H54 (cell line): Measurements from ENCODE around the gene WDR38.
"Not testable (repeated sequence)": the region's sequence is repeated elsewhere in the genome, so short reads cannot be mapped to it uniquely, and the experiment has no call there.

Source experiments
- DNase-seq: peaks from one replicate; pipeline ENCODE4 v3.0.0; 2011; ENCODE audit warnings: low spot score, mixed read lengths; ENCODE audit not compliant: insufficient read length
- FAIRE-seq: peaks from 3 replicates; lab custom pipeline; 2011; peaks lifted over from hg19 to GRCh38; lab: Jason Lieb, UNC
- POLR2A ChIP-seq: IDR thresholded peaks from 2 replicates; pipeline ENCODE4 v1.6.1; 2011; ENCODE audit warnings: low read depth, mild to moderate bottlenecking, low read length

The WDR38 gene

DNA sequence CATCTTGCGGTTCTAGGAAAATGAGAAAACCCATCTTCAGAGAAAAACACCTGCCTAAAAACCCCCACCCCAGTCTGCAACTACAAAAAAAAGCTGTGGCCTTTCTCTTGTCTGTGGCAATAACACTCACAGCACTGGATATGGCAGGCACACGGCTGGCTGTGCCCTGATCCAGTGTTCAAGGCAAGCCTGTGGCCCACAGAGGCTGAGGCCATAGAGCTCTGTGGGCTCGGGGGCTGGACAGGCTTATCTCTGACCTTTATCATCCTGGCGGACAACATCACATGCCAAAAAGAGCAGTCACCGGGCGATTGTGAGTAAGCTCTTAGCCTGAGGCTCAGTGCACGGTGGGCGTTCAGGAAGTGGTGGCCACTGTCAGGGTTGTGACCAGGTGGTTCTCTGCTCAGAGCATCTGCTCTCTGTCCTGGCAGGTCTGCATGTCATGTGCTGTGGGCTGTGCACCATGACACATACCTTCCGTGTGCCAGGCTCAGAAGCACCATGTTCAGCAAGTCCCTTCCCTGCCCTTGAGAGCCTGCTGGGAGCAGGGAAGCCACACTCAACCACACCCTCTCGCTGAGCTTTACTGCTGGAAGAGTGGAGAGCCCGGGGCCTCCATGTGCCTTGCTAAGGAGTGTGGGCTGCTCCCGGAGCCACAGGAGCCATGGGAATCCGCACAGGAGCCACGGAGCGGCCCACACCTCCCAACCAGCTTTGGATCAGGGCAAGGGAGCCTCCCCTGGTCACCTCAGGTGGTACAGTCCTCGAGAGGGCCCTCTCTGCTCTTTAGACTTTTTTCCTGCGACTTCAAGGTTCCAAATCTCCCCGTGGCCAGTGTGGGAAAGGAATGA is 34.6 kb upstream of the WDR38 start:
- FAIRE-seq (peak; percentile 93), DNase-seq (peak; percentile 72)
- 0 out of 2 replicates have a peak, but pooled peaks have one; percentile 4 for TF ChIP-seq POLR2A

DNA sequence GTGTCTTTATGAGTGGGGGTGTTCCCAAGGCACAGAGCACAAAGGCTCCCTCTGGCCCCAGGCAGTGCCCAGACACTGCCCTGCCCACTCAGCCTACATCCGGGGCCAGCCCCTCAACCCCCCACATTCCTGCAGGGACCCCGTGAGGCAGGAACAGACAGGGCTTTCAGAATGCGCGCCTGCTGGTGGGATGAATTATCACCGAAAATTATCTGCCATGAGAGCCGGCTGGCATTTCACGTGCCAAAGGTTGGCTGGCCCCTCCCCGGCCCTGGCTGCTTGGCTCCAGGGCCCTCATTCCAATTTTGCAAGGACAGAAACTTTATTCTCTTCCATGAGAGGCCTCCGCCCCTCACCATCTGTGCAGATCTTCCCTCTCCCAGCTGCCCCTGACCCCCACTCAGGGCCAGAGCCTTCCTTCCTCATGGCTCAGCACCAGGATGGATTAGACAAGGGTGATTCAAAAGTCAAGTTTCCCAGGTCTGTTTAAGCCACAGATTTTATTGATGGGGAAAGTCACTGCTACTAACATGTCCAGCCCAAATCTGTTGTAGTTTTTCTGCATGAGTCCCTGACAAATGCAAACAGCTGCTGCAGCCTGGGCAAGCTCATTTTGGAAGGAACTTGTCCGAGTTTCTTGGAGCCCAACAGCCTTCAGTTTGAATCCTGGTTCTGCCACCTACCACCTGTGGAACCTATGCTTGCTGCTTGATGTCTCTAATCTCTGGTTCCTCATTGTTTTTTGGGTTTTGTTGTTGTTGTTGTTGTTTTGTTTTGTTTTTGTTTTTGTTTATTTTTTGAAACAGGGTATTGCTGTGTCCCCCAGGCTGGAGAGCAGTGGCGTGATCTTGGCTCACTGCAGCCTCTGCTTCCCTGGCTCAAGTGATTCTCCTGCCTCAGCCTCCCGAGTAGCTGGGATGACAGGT is 32.3 kb upstream of the WDR38 start:
- no peak for TF ChIP-seq POLR2A
- no peak for FAIRE-seq
- no peak for DNase-seq

DNA sequence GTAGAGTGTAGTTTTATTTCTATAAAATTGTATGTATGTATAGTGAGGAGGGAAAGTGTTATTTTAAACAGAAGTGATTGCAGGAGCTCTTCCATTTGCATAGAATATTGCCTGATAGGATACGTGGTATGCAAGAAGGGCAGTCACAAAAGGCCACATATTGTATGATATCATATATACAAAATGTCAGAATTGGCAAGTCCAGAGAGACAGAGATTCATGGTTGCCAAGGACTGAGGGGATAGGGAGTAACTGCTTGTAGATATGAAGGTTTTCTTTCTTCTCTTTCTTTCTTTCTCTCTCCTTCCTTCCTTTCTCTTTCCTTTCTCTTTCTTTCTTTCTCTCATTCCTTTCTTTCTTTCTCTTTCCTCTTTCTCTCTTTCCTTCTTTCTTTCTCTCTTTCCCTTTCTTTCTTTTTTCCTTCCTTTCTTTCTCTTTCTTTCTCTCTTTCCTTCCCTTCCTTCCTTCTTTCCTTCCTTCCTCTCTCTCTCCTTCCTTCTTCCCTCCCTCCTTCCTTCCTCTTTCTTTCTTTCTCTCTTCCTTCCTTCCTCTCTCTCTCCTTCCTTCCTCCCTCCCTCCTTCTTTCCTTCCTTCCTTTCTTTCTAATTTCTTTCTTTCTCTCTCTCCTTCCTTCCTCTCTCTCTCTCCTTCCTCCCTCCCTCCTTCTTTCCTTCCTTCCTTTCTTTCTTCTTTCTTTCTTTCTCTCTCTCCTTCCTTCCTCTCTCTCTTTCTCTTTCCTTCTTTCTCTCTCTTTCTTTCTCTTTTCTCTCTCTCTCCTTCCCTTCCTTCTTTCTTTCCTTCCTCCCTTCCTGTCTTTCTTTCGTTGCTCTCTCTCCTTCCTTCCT is 24.5 kb upstream of the WDR38 start:
- DNase-seq (no peak), FAIRE-seq (no peak)
- TF ChIP-seq POLR2A, result no peak

DNA sequence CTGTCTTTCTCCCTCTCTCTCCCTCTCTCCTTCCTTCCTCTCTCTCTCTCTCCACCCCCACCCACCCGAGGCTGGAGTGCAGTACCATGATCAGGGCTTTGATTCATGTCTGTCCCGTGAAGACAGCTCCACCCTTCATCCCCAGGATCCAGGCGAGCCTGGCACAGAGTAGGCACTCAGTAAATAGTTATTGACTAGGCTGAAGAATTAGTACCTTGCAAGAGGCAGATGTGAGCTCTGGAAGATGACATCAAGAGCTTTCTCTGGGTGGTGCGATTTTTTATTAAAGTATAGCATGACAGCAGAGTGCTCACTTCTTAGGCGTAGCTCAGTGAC is 24.0 kb upstream of the WDR38 start:
- FAIRE-seq (no peak), DNase-seq (no peak)
- TF ChIP-seq POLR2A, result no peak

DNA sequence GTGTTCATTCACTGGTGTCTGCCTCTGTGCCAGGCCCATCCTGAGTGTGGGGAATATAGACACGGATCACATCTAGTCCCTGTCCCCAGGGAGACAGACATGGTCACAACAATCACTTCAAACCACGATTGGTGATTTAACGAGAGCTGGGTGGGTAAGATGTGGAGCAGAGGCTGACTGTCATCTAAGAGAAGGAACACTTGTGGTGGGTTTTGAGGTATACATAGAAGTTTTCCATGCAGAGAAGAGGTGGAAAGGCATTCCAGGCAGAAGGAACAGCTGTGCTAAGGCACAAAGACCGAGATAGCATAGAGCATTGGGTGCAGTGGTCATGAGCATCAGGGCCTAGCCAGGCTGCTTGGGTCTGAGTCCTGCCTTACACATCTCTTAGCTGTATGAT is 22.7 kb upstream of the WDR38 start:
- TF ChIP-seq POLR2A, result no peak
- DNase-seq (no peak), FAIRE-seq (no peak)

DNA sequence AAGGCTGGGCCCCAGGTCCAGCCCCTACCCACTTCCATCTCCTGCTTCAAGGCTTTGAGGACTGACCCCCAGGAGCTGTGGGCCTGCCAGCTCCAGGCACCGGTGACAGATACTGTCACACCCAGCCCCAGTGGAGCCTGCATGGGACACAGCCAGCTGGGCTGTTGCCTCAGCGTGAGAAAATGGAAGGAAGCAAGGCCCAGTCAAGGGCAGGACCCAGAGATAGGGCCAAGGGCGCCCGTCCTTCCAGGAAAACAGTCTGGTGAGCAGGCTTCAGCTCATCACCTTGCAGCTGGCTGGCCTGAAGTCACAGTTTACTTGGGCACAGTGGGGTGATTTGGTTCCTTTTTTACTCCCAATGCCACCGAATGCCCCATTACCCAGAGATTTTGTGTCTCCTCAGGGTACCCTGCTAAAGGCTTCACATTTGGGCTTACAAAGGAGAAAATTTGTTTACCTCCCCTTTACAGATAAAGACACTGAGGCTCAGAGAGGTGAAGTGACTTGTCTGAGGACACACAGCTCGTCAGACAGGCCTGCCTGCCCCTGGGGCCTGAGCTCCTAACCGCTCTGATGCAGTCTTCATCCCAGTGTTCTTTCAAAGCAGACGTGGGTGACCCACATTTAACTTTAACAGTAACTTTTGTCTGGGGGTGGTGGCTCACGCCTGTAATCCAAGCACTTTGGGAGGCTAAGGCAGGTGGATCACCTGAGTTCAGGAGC is 21.5 kb upstream of the WDR38 start:
- no peak for TF ChIP-seq POLR2A
- FAIRE-seq, result no peak
- no peak for DNase-seq

DNA sequence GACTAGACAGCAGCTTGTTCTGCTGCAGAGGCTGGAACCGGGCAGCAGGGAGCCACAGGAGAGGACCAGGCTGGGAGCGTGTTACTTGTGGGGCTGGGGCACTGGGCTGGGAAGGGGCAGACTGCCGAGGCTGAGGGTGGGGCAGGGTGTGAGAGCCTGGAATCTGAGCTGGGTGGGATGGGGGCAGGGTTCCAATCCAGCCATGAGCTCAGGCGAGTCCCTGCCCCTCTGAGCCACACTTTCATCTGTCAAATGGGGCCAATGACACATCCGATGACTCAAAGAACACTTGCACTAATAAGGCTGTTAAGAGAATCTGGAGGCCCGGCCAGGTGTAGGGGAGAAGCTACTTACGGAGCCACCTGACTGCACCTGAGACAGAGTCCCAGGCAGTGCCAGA is 18.7 kb upstream of the WDR38 start:
- no peak for TF ChIP-seq POLR2A
- peak; percentile 87 for DNase-seq
- FAIRE-seq, result peak; percentile 33

DNA sequence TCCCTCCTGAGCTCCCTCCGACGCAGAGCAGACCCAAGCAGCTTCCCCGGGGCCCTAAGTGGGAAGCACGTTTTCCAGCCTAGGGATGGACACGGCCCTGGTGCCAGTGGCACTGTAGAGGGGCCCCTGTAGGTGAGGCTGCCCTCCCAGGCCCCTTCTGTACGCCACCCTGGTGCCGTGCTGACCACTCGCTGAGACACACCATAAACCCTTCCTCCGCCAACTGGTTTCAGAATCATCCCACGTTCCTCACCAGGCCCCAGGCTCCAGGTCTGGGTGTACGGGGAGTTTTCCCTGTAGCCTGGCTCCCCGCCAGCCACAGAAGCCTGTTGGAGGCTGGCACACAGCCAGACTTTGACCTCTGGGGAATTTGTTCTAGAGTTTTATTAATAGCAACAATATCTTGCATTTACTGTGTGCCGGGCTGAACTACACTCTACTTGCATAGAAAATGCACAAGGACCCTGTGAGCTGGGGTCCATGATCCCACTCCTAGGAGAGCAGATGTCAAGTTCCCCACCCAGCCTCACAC is 18.2 kb upstream of the WDR38 start:
- FAIRE-seq, result no peak
- TF ChIP-seq POLR2A, result no peak
- DNase-seq, result peak; percentile 95

DNA sequence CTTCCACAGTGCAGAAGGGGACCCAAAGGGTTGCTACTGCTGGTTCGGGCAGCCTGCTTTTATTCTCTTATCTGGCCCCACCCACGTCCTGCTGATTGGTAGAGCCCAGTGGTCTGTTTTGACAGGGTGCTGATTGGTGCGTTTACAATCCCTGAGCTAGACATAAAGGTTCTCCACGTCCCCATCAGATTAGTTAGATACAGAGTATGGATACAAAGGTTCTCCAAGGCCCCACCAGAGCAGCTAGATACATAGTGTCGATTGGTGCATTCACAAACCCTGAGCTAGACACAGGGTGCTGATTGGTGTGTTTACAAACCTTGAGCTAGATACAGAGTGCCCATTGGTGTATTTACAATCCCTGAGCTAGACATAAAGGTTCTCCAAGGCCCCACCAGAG is 15.1 kb upstream of the WDR38 start:
- FAIRE-seq, DNase-seq: not testable (repeated sequence)

DNA sequence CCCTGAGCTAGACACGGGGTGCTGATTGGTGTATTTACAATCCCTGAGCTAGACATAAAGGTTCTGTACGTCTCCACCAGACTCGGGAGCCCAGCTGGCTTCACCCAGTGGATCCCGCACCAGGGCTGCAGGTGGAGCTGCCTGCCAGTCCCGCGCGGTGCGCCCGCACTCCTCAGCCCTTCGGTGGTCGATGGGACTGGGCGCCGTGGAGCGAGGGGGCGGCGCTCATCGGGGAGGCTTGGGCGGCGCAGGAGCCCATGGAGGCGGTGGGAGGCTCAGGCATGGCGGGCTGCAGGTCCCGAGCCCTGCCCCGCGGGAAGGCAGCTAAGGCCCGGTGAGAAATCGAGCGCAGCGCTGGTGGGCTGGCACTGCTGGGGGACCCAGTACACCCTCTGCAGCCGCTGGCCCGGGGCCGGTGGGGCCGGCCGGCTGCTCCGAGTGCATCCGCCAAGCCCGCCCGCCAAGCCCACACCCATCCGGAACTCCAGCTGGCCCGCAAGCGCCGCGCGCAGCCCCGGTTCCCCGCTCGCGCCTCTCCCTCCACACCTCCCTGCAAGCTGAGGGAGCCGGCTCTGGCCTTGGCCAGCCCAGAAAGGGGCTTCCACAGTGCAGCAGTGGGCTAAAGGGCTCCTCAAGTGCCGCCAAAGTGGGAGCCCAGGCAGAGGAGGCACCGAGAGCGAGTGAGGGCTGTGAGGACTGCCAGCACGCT is 14.5 kb upstream of the WDR38 start:
- not testable (repeated sequence) for DNase-seq, FAIRE-seq

DNA sequence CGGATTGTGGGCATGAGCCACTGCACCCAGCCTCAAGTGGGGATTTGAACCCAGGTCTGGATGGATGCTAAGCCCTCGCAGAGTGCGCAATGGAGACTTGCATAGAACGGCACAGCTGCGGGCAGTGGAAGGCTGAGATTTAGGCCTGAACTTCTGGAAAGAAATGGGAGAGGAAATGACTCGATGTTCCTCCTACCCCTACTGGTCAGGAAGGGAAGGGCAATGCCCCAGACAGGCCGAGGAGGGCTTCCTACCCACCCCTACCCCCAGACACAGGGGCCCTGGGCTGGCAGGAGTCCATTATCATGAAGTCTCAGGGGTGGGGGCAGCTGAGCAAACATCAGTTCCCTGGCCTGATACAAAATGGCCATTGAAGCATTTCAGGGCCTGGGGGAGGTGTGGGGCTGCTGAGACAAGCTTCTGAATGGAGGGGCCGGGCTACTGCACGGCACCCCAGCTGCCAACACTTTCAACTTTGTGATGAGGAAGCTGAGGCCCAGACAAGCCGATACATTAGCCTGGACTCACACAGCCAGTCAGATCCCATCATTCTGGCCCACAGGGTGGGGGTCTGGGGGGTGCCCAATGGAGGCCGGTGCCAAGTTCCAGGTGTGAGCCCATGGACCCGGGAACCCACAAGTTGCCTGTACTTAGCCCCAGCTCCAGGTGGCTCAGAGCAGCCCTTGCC is 13.5 kb upstream of the WDR38 start:
- TF ChIP-seq POLR2A, result no peak
- FAIRE-seq, result no peak
- DNase-seq, result peak; percentile 88

DNA sequence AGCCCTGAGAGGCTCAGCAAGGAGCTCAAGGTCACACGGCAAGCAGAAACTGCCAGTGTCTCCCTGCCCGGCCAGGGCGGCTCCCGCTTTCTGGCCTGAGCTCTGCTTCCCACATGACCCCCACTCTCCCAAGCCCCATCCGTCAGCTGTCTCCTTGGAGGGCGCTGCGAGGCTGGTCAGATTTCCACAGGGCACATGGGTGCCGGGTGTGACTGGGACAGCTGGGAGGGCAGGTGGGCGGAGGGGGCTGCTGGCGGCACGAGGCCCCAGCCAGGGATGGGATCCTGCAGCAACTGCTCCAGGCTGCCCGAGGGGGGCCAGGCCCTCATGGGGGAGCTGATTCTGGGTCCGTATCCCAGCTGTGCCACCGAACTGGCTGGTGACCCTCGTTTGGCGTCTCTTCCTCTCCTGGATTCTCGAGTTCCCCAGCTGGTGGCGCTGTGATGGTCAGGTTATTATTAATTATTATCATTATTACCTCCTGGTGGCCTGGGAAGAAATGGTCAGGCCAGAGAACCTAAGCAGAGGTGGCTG is 12.9 kb upstream of the WDR38 start:
- no peak for TF ChIP-seq POLR2A
- no peak for DNase-seq
- FAIRE-seq, result no peak
